Stimulated activated CD8-positive, alpha-beta memory T cell treated with anti-CD3 and anti-CD28 coated beads, Interleukin-4, amount 100 ng/mL, for 24 hours (primary cell): Measurements from ENCODE around the gene CUX1.
"Not testable (repeated sequence)": the region's sequence is repeated elsewhere in the genome, so short reads cannot be mapped to it uniquely, and the experiment has no call there.

Experiments used
- DNase-seq: peaks from one replicate; pipeline ENCODE4 v3.0.0-alpha.2; 2020; ENCODE audit warnings: low read depth

CUX1 gene

DNA sequence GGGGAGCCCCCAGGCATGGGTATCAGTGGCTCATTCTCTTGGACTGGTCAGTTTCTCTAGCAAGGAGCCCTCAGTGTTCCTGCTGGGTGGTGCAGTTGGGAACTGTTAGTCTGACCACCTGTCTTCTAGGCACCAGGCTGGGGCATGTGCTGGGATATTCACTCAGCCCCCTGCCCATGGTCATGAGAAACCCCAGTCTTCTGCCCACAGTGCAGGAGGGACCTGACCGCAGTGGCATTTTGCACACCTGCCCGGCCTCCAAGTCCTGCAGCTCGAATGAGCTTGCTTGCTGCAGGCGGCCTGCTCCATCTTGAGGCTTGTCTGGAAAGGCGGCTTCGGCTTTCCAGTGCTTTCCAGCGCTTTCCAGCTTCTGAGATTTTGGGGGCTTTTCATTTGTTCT lies 36.3 kb downstream of the CUX1 start:
- no peak for DNase-seq

DNA sequence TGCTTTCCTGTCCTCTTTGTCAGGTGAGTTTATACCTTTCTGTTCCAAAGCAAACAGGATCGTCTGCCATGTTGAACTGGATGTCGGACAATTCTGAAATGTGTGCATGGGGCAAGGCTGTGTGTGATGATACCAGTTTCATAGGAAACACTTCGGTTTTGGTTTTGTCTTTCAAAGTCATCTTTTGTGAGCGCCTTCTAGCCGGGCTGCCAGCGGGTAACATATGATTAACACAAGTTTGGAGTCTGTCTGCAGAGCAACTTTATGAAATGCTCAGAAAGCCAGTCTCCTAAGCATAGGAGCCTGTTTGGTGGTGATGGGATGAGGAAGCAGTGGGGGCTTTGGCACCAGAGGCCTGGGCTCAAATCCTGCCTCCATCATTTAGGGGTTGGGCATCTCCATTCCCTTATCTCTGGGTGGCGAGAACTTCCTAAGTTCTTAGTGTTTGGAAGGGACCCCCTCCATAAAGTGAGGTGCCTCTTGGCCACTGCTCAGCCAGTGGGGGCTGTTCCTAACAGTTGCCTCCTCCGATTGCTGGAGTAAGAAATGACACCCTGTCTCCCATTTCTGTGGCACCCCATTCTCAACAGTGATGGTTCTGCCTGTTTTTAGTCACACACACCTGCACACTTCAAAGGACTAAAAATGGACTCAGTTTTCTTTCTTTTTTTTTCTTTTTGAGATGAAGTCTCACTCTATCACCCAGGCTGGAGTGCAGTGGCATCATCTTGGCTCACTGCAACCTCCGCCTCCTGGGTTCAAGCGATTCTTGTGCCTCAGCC lies 36.8 kb downstream of the CUX1 start:
- no peak for DNase-seq

DNA sequence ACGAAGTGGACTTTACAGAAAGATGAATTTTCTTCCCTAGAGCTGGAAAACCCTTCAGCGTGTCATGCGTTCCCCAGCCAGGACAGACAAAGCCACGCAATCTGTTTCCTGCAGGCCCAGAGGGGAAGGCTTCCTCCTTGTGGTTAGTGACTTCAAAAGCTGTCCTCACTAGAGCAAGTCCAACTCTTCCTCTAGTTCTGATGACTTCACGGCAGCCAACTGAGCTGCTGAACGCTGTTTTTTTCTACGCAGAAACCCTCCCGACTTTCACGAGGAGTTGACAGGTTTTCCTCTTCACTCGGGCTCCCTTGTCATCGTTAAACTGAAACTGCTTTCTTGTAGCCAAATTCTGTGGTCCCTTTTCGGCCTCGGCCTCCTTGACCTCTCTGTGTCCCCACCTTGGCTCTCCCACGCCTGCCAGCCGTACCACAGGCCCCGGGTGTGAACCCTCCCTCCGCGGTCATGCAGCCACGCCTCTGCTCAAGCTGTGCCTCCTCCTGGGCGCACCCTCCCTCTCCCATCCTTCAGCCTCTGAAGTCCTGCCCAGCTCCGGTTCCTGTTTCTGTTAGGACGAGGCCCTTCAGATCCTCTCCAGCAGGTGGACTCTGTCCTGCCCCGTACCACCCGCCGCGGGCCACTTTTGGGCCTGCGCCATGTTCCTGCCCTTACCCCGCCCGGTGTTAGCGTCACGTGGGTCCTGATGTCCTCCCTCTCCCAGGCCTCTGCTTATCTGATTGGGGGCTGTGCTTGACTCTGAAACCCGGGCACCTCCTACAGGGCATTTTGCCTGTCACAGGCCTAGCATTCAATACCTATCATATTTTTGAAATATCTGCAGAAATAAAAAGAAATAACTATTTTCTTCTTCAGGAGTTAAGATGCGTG lies 39.3 kb downstream of the CUX1 start:
- DNase-seq = peak; percentile 67

DNA sequence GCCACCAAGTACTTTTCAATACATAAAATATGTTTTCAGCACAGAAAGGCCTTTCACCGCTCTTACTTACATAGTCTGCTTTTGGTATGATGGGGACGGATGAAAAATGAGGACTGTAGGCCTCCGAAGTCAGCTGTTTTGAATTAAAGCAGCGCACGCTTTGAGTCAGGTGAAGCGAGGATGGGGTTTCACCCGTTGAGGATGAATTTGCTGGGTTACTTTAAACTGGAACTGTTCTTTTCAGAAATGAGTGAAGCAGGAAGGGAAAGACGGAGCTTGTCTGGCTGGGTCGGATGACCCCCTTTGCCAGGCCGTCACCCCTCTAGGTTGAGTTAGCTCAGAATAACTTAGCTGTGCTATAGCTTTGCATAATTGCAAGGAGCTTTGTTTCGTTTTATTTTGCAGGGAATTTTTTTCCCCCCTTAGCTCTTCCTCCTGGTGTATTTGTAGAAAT lies 40.0 kb downstream of the CUX1 start:
- no peak for DNase-seq

DNA sequence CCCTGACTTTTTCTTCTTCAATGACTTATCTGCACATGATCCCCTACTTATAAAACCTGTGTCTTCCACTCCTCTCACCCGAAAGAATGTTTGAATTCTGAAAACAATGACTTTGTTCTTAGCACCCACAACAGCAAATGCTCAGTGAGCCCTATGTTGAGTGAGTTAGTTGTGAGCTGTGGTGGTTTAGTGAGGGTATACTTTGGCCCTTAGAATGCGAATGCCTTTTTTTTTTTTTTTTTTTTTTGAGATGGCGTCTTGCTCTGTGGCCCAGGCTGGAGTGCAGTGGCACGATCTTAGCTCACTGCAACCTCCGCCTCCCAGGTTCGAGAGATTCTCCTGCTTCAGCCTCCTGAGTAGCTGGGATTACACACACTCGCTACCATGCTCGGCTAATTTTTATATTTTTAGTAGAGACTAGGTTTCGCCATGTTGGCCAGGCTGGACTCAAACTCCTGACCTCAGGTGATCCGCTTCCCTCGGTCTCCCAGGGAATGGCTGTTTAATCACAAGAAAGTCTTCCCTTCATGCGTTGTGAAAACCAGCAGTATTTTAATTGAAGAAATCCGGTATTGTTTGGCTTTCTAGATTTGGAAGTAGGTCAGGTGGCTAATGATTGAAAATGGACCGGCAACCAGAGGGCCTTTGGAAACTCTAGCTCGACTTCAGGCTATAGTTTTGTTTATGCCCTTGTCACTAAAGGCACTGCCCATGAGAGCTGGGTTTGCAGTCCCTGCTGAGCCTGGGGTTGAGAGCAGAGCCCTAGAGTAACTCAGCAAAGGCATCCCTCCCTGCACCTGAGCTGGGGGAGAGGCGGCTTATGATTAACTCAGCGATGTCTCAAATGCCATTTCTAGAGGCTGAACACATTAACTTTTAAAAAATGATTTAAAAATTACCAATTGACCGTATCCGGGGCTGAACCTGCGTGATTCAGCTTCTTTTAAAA lies 41.3 kb downstream of the CUX1 start:
- DNase-seq = no peak

DNA sequence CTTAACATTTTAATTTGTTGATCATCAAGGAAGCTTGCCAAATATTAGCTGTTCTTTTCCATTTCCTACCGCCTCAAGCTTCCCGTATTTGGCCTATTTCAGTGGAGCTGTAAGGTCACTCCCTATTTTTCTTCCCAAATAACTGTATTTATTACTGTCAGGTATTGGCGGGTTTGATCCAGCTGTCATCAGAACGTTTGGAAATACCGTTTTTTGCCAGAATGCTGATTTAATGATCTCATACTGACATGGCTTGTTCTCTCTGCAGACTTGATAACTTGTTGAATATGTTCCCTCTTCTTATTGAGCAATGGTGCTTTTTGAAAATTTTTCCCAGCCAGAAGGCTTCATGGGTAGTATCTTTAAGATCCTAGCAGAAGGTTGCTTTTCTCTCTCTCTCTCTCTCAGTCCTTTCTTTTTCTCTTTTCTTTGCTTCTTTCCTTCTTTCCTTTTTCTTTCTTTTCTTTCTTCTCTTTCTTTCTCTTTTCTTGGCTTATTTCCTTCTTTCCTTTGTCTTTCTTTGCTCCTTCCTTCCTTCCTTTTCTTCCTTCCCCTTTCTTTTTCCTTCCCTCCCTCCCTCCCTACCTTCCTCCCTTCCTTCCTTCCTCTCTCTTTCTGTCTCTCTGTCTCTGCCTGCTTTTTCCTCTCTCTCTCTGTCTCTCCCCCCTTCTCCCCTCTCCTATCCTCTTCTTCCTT lies 42.1 kb downstream of the CUX1 start:
- no peak for DNase-seq

DNA sequence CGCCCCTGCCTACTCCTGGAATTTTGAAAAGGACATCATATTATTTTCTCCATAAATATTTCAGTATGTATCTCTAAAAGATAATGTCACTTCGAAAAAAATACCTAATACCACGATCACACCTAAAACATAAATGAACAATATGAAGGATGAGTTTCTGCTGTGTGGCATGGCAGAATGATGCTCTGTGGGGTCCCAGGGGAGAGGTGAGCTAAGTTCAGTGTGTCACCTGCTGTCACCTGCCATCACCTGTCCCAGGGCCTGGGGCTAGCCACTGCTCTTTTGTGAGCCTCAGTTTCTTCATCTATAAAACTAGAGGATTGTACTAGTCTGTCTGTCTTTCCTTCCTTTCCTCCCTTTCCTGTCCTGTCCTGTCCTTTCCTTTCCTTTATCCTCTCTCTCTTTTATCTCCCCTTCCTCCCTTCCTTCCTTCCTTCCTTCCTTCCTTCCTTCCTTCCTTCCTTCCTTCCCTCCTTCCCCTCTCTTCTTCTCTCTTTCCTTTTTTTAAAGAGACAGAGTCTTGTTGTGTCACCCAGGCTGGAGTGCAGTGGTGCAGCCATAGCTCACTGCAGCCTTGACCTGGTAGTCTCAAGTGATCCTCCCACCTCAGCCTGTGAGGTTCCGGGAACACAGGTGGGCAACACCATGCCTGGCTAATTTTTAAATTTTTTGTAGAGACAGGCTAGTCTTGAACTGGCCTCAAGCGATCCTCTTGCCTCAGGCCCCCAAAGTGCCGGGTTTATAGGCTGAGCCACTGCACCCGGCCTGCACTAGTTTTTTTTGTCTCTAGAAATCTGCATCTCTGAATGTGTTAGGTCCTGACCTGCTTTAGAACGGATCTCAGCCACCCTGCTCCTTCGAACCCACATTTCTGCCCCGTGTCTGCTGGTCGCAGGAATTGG lies 43.1 kb downstream of the CUX1 start:
- DNase-seq = no peak

DNA sequence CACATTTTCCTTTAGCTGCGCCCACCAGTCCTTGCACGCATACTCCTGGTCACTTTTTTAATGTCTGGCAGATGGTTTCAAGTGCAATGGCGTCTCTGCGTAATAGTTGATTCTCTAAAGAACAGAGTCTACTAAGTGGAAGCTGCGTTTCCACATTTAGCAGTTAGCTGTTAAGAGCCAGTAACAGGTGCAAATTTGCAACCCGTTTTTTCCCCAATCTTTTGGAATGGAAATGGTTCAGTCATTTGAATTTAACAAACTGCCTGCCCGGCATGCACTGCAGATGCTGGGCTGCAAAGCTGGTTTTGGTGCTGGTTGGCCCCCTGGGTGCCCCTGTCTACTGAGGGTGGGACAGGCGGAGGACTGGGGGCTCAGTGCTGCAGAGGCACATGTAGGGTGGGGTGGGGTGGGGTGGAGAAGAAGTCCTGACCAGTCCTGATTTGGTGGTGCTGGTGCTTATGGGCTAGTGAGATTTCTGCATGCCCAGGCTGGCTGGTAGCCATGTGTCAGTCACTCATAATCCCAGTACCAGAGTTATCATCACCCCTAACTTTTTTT lies 43.9 kb downstream of the CUX1 start:
- no peak for DNase-seq

DNA sequence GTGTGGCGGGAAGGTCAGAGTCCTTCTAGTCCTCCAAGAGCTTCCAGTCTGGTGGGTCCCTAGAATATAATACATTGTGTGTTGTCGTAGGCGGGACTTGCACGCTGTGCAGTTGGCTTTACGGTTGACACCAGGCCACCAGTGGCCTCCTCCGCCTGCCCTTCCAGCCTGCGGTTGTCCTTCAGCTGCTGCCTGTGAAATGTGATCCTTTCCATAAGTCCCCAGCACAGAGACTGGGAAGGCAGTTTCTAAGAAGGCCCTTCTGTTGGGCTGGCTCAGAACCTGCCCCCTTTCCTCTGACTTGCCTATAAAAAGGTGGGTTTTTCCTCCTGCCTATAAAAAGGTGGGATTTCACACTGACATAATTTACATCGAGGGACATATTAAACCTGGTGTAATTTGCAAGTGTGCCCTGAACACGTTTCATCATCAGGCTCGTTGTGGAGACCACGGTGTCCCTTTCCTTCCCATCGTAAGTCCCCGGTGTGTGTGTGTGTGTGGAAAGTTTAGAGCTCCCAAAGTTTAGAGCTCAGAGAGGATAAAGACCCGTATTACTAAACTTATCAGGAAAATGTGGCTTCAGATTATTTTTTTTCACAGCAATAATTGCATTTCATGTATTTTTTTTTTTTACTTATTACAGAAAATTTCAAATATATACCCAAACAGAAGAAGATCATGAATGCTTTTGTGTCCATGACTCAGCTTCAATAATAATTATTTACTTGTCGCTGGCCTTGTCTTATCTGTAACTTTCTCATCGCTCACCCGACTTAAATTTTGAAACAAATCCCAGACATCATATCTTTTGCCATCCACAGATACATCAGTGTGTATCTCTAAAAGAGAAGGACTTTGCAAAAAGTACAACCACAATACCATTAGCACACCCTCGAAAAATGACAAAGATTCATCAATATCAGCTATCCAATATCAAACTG lies 45.1 kb downstream of the CUX1 start:
- DNase-seq = no peak

DNA sequence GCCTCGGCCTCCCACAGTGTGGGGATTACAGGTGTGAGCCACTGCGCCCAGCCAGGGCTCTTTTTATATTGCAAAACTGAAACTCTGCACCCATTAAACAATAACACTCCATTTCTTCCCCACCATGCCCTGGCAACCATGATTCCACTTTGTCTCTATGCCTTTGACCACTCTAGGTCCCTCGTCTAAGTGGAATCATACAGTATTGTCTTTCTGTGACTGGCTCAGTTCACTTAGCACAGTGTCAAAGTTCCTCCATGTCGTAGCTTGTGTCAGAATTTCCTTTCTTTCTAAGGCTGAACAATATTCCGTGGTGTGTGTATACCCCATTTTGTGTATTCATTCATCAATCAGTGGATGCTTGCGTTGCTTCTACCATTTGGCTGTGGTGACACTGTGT lies 46.2 kb downstream of the CUX1 start:
- DNase-seq = no peak

DNA sequence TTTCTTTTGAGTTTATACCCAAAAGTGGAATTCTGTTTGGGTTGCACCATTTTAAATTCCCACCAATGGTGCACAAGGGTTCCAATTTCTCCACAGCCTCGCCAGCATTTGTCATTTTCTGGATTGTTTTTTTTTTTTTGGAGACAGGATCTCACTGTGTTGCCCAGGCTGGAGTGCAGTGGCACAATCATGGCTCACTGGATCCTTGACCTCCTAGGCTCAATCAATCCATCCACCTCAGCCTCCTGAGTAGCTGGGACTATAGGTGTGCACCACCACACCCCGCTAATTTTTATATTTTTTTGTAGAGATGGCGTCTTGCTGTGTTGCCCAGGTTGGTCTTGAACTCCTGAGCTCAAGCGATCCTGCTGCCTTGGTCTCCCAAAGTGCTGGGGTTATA lies 46.6 kb downstream of the CUX1 start:
- DNase-seq = no peak

DNA sequence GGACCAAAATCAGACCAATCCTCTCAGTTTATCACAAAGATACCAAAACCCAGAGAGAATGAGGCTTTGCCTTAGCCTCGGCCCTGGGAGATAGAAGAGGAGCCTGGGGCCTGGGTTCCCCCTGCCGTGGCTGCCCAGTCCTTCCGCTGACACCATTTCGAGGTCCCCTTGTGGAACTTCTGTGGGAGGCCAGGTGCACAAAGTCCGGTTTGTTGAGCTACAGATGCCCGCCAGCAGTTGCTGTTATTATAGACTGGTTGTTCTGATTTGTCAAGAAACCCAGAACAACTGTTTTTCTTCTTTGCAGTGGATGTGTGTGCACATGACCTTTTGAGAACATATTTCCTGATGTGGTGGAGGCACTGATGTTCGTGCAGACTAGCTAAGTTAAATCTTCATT lies 47.6 kb downstream of the CUX1 start:
- no peak for DNase-seq

DNA sequence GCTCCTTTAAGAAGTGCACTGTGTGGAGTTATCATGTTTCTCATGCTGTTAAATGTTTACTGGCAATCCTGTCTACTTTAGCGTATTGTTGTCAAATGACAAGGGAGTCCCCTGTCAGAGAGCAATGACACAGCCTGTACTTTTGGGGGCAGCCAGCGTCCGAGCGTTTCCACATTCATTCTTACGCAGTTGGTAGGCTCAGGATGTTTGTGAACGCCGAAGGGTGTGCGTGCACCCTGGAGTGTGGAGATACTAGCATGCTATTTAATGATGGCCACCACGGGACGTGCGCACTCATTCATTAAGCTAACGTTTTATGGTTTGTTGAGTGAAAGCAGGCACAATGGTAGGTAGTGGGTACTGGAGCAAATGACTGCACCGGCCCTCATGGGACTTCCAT lies 48.0 kb downstream of the CUX1 start:
- no peak for DNase-seq

DNA sequence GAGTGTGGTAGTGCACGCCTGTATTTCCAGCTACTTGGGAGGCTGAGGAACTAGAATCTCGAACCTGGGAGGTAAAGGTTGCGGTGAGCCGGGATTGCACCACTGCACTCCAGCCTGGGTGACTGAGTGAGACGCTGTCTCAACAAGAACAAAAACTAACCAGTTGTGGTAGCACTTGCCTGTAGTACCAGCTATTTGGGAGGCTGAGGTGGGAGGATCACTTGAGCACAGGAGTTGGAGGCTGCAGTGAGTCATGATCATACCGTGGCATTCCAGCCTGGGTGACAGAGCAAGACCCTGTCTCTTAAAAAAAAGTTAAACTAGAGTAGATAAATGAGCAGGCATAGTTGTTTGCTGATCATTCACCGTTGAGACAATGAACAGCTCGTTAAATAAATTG lies 48.9 kb downstream of the CUX1 start:
- no peak for DNase-seq

DNA sequence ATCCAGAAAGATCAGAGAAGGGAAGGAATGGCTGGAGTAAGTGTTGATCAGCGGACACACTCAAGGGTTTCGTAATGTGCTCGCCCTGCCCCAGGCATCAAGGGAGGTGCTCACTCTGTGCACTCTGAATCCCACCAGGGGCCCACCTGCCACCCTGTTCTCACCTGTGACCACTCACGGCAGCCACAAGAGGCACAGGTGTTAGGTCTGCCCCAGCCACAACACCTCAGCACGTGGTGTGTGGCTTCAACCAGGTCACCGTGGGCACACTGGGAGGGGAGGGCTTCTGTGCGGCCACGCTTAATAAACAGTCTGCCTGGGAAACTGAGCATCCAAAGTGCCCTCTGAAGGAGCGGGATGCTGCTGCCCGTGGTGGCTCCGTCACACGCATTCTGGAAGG lies 49.8 kb downstream of the CUX1 start:
- DNase-seq = no peak

DNA sequence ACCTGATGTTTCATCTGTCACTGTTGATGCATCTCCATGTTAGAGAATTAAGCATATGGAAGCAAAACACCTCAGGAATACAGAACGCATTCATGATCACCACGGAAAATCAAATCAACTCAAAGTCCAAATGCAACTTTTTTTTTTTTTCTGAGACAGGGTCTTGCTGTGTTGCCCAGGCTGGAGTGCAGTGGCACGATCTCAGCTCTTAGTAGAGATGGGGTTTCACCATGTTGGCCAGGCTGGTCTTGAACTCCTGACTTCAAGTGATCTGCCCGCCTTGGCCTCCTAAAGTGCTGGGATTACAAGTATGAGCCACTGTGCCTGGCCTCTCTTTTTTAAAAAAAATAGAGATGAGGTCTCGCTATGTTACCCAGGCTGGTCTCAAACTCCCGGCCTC lies 50.3 kb downstream of the CUX1 start:
- not testable (repeated sequence) for DNase-seq

DNA sequence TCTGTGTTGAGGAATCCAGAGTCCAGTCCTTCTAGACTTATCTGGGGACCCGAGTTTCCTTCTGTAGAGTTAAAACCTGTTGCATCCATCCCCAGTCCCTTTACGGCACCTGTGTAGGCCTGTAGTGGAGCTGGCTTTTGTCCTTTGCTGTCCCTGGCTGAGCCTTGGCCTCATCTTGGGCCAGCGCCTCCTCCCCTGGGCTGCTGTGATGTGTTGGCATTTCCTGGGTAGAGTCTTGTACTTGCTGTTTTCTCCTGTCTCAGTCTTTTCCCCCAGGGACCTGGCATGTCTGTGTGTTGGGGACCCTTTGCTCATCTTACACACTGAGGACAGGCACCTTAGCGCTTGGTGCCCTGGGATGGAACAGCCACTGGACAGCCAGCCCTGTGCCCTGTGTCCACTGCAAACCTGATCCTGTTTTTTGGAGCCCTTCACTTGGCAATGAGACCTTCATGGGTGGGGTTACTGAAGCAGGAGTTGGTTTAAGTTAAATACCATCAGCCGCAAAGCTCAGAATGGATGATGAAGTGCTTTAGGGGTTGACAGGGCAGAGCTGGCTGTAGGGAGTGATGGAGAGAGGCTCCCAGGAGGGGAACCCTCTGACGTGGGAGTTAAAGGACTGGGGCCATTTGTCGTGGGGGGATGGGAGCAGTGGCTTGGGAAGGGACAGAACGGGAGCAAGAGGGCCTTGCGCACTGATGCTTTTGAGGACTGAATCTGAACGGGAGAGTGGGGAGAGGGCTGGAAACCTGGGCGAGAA lies 50.9 kb downstream of the CUX1 start:
- no peak for DNase-seq
